Retina (tissue), 1 donor: Measurements from ENCODE around the gene ZNF506.
"Not testable (repeated sequence)": the region's sequence is repeated elsewhere in the genome, so short reads cannot be mapped to it uniquely, and the experiment has no call there.

ENCODE experiments used
- DNase-seq: peaks from one replicate; pipeline ENCODE4 v3.0.0-alpha.2; 2016

The ZNF506 gene

DNA sequence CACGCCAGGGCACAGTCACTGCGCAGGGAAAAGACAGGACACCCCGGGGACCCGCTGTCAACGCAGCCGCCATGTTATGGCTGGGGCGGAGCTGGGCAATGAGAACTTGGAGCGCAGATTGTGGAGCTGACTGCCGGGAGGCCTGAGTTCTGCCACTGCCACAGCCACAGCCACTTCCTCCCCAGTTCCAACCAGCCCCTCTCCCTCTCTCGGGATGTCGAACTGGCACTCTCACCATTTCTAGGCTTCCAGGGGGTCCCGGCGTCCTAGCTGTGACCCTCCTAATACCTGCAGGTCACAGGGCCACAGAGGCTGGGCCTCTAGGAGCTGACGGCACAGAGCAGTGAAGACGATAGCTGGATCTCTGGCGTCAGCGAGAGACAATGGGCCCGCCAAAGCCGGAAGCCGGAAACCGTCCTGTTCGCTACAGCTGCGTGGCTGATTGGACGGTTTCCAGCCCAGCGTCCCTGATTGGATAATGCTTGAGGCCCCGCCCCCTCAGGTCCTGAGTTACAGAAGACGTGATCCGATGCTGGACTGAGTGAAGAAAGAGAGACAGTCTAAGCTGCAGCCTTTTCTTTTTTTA lies at the start of gene ZNF506:
TSS of gene ZNF506 (minus strand) at position 385 of the 586 bp plus-strand sequence. CDS start at position 238, 147 bp downstream.
- peak; percentile 97 for DNase-seq

DNA sequence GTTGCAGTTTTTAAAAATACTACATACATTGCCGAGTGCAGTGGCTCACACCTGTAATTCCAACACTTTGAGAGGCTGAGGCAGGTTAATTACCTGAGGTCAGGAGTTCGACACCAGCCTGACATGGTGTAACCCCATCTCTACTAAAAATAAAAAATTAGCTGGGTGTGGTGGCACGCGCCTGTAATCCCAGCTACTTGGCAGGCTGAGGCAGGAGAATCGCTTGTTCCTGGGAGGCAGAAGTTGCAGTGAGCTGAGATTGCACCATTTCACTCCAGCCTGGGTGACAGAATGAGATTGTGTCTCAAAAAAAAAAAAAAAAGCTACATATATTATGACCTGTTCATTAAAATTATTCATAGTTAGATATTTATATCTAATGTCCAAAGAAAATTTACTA lies 48.5 kb upstream of the ZNF506 start:
- not testable (repeated sequence) for DNase-seq

DNA sequence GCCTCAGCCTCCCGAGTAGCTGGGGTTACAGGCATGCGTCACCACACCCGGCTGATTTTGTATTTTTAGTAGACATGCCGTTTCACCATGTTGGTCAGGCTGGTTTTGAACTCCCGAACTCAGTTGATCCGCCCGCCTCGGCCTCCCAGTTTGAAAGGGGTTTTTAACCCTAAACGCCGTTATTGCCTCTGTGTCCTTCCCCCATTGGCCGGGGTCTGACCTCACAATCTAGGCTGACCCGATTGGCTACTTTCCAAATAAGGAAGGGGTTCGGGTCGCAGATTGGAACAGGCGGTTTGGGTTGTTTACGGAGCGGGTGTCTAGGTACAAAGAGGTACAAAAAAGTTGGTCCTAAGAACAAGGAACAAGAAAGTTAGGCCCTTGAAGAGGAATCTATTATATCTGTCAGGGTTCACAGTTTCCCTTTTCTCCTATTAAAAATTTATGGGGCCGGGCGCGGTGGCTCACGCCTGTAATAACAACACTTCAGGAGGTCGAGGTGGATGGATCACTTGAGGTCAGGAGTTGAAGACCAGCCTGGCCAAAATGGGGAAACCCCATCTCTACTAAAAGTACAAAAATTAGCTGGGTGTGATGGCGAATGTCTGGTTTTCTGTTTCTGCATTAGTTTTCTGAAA lies 45.2 kb upstream of the ZNF506 start:
- peak; percentile 79 for DNase-seq

DNA sequence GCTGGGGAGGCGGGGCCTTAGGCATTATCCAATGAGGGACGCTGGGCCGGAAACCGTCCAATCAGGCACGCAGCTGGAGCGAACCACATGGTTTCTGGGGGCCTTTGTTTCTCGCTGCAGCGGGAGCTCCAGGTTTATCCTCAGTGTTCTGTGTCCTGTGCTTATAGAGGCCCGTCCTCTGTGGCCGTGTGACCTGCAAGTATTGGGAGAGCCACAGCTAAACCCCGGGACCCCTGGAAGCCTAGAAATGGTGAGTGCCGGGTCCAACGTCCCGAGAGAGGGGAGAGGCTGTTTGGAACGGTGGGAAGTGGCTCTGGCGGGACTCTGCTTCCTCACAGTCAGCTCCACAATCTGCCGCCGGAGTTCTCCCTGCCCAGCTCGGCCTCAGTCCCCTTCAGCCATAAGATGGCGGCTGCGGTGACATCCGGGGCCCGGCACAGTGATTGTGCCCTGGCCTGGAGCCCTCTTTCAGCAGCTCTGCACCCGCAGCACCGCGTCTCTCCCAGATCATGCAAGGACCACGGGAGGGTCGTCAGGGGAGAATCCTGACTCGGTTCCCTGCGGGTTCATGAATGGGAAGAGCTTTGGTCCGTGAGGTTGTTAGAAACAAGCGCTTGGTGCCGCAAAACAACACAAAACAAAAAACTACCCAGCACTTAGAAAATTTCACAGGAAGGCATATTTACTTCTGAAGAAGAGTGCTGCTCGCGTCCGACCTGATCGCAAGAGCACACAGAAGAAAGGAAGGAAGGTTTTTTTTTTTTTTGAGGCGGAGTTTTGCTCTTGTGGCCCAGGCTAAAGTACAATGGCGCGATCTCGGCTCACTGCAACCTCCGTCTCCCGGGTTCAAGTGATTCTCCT lies 44.4 kb upstream of the ZNF506 start, which contains the start of gene ZNF253:
TSS of gene ZNF253 (plus strand) at position 133 of the 861 bp plus-strand sequence. CDS start at position 248, 115 bp downstream.
- DNase-seq, result peak; percentile 98

DNA sequence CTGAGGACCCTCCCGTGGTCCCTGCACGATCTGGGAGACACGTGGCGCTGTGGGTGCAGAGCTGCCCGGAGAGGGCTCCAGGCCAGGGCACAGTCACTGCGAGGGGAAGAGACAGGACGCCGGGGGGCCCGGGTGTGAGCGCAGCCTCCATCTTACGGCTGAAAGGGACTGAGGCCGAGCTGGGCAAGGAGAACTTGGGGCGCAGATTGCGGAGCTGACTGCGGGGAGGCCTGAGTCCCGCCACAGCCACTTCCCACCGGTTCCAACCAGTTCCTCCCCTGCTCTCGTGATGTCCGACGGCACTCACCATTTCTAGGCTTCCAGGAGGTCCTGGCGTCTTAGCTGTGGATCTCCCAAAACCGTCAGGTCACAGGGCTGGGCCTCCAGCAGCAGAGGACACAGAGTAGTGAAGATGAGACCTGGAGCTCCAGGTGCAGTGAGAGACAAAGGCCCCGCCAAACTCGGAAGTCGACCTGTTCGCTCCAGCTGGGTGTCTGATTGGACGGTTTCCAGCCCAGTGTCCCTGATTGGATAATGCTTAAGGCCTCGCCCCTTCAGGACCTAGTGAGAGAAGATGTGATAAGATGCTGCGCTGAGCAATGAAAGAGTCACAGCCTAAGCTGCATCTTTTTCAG lies 39.3 kb upstream of the ZNF506 start:
- peak; percentile 85 for DNase-seq

DNA sequence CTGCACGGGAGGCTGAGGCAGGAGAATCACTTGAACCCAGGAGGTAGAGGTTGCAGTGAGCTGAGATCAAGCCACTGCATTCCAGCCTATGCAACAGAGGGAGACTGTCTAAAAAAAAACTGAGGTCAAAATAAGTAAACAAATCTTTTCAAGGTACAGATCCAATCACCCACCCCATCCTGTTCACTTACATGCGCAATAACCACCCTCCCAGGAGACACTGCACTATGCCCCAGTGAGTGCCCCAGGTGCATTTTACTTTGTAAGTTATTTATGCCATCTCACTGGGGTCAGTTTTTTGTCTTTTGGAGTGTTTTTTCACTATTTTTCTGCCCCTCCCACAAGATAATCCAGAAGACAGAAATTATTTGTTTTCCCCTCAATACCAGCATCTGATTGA lies 37.2 kb upstream of the ZNF506 start:
- no peak for DNase-seq

DNA sequence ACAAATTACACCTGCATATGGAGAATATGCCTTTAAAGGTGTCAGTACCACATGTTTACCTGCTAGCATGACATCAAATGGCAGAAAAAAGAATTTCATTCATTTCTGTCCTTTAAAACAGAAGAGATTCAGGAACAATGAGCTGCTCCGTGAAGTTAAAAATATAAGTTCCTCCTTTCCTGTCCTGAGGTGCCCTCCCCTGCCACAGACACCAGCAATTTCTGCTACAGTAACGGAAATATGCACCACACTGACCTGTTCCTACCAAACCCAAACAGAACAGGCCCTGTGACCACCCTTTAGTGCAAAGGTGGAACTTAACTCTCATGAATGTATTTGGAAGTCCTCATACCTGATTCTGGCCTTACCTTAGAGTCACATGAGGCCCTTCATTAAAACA lies 30.2 kb upstream of the ZNF506 start:
- not testable (repeated sequence) for DNase-seq

DNA sequence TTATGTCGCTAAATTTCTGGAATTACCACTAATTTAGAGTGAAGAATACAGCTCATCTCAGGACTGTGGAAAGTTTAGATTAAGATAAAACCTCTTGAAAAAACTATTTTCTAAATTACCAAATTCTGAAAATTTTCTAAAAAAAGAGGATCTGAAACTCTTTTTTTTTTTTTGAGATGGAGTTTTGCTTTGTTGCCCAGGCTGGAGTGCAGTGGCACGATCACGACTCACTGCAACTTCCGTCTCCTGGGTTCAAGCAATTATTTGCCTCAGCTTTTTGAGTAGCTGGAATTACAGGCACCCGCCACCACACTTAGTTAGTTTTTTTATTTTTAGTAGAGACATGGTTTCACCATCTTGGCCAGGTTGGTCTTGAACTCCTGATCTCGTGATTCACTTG lies 27.5 kb upstream of the ZNF506 start:
- DNase-seq, result no peak

DNA sequence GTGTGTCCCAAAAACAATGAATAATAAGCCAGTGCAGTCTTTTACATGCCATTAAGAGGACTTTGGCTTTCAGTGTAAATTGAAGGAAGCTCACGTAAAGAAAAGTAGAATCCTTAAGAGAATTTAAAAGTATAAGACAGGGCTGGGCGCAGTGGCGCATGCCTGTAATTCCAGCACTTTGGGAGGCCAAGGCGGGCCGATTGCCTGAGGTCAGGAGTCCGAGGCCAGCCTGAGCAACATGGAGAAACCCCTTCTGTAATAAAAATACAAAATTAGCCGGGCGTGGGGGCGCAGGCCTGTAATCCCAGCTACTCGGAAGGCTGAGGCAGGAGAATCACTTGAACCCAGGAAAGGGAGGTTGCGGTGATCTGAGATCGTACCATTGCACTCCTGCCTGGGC lies 26.2 kb upstream of the ZNF506 start:
- no peak for DNase-seq

DNA sequence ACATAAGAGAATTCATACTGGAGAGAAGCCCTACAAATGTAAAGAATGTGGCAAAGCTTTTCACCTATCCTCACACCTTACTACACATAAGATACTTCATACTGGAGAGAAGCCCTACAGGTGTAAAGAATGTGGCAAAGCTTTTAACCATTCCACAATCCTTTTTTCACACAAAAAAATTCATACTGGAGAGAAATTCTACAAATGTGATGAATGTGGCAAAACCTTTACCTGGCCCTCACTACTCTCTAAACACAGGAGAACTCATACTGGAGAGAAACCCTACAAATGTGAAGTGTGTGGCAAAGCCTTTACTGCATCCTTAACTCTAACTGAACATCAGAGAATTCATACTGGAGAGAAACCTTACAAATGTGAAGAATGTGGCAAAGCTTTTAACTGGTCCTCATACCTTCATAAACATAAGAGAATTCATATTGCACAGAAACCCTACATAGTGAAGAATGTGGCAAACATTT lies 14.0 kb upstream of the ZNF506 start:
- no peak for DNase-seq

DNA sequence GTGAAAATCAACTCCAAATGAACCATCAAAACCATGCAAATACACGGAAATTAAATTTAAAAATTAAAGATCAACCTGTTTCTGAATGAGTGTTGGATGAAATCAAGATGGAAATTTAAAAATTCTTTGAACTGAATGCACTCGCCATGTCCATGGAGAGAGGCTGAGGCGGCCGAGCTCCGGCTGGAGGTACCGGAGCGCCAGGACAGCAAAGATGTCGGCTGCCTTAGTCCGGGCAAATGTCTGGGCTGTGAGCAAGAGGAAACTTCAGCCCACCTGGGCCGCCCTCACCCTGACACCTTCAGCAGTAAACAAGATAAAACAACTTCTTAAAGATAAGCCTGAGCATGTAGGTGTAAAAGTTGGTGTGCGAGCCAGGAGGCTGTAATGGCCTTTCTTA lies 5.3 kb upstream of the ZNF506 start:
- DNase-seq, result no peak

DNA sequence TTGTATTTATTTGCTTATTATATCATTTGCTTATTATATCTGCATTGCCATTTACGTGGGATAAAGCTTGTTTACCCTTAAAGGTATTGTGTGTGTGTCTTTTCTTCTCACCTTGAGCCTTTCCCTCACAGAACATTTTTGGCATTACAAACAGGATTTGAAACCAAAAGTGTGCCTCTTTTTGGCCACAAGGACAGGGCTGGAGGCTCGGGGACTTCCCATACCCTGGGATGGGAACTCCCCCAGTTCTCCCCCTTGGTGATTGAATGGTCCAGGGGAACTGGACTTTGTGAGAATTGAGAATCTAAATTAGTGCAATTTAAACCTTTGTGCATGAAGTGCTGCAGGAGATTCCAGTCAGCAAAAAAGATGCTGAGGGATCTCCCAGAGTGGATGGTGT lies 2.4 kb upstream of the ZNF506 start:
- no peak for DNase-seq

DNA sequence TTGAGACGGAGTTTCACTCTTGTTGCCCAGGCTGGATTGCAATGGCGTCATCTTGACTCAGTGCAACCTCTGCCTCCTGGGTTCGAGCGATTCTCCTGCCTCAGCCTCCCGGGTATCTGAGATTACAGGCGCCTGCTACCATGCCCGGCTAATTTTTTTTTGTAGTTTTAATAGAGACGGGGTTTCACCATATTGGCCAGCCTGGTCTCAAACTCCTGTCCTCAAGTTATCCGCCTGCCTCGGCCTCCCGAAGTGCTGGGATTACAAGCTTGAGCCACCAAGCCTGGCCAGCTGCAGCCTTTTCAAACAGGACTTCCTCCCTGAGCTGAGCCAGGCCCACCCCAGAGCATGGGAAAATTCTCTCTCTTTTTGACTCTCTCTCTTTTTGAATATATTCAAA lies 426 bp upstream of the ZNF506 start:
- not testable (repeated sequence) for DNase-seq

DNA sequence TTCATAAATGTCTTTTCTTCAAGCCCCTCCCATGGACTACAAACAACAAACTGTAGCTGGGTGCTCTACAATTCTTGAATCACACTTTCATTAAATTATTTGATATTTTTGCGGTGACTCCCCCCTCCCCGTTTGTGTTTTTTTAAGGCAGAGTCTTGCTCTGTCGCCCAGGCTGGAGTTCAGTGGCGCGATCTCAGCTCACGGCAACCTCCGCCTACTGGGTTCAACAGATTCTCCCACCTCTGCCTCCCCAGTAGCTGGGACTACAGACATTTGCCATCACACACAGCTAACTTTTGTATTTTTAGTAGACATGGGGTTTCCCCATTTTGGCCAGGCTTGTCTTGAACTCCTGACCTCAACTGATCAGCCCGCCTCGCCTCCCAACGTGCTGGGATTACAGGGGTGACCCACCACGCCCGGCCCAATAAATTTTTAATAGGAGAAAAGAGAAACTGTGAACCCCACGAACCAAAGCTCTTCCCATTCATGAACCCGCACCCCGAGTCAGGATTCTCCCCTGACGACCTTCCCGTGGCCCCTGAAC lies 703 bp downstream of the ZNF506 start:
- no peak for DNase-seq

DNA sequence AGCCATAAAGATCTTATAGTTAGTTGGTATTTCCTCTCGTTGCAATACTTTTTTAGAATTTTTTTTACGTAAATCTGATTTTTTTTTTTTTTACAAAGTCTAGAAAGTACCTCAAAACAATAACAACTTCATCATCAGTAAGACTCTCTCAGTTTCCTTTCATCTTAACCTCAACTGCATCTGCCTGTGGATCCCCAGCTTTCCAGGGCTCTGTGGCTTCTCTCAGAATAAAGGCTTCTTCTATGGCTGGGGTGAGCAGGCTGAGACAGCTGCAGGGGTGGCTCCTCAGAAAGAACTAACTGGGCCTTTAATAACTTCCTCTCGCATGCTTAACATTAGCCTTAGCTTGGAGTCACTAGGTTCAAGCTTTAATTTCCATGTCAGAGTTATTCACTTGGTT lies 4.2 kb downstream of the ZNF506 start:
- DNase-seq, result no peak

DNA sequence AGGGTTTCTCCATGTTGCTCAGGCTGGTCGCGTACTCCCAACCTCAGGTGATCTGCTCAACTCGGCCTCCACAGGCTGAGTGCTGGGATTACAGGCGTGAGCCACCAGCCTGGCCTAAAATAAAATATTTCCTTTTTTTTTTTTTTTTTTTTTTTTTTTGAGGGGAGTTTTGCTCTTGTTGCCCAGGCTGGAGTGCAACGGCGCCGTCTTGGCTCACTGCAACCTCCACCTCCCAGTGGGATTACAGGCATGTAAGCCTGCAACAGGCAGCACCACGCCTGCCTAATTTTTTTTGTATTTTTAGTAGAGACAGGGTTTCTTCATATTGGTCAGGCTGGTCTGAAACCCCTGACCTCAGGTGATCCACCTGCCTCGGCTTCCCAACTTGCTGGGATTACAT lies 4.9 kb downstream of the ZNF506 start:
- no peak for DNase-seq

DNA sequence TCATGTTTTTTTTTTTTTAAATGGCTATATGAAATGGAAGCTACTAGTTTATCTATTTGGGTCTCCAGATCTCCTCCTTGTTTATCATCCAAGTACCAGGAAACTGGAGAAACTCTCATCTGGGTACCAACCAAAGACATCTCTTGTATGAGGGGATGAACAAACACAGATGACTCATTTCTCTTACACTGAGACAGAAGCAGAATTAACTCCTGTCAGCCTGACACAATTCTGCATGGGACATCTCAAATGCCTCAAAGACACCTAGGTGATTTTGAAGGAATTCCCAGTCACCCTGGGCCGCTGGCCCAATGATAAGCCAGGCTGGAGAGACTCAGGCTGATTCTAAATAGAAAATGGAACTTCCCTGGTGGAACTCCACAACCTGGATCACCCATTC lies 9.6 kb downstream of the ZNF506 start:
- DNase-seq, result not testable (repeated sequence)

DNA sequence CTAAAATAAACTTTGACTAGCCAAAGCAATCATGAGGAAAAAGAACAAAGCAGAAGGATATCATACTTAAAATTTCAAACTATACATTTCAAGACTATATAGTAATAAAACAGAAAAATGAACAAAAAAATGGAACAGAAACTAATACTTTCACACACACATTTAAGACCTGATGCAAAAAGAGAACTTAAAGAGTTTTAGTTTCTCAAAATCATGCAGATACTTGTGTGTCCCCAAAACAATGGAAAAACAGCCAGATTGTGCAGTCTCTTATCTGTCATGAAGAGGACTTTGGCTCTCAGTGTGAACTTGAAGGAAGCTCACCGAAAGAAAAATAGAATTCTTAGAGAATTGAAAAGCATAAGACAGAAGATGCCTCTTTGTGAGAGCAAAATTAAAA lies 16.1 kb downstream of the ZNF506 start:
- DNase-seq, result no peak

DNA sequence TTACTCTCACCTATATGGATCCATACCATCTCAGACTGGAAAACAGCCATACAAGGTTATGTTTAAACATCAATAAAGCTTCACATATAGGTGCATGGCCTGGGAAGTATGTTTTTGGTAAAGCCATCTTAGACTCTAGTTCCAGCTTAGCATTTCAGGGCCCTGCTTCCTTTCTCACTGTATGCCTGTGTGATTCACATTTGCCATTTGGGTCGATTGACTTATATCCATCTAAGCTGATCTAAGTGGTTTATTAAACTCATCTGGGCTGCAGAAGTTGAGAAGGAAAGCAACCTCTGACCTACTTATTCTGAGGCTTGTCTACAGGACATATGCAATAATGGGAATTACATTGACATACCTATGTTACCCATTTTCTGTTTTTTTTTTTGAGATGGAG lies 33.5 kb downstream of the ZNF506 start:
- DNase-seq, result no peak

DNA sequence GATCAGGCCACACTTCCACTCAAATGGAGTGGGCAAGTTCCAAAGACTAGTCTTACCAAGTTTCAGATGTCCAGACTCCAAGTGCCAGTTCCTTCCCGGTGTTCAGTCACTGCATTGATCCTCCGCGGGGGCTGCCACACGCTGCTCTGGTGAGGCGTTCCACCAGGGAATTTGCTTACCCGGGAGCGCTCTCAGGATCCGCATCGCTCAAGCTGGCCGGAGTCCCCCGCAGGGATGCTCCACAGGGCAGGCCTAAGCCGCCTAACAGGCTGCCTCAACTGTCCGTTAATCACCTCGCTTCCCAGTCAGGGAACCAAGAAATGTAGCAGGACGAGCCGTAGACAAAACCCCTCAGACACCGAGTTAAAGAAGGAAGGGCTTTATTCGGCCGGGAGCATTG lies 36.1 kb downstream of the ZNF506 start:
- not testable (repeated sequence) for DNase-seq

DNA sequence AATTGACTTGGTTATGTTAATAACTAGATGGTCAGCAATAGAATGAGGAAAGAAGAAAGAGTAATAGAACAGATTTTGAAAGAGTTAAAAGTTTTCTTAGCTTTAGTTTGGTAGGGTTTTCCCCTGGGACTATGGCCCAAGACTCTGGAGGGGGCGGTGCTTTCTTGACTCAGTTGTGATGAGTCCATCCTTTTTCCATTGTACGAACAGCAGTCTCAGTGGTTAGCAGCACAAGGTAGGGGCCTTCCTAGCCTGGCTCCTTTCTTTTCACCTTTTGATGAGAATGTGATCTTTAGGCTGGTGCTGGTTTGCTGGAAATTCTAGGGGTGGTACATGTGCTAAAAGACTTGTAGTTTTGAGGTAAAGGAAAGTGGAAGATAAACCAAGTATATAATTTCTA lies 38.8 kb downstream of the ZNF506 start:
- DNase-seq, result no peak

DNA sequence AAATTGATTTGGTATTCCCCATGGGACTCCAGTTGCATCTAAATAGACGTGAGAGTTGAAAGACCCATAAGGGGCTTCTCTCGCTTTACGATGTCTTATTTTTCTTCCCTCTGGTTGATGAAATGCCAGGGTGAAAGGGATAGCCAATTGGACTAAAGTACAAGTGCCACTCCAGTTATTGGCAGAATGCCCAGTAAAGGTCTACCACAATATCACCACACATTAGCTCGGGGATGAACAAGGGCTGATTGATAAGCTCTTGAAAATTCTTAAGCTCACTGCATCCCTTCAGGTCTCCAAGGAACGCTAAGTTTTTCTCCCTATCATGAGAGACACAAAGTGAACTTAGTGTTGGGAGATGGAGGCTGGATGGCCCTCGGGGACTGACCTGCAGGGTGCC lies 39.8 kb downstream of the ZNF506 start:
- not testable (repeated sequence) for DNase-seq

DNA sequence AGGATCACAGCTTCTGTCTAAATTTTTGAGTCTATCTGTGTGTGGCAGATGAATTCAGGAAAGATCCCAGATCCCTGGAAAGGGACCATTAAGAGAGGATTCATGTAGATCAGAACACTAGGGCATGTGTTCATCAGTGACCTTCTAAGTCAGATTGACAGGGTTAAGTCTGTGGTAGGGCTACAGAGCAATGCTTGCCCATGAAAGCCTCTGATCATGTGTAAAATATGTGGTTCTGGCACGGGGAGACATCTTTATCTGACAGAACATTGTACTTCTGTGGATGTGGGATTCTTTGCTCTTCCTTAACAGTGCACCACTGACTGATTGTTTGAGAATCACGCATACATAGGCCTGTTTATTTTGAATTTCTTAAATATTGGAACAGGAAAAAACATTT lies 42.9 kb downstream of the ZNF506 start:
- no peak for DNase-seq
